ENCODE measurements around the gene GRK5. TPM values are rescaled to one million over a fixed set of nuclear protein-coding genes. Genes with fewer than 3 reads are reported as not detected.

GRK5 gene
- polyA plus RNA-seq, 1 donor from 2014 or later: 34.9 TPM

- H3K4me3 ChIP-seq (ENCODE audit: low read length): no peak overlapping the region
- H3K27me3 ChIP-seq (ENCODE audit: insufficient read depth, low read depth, low read length): no peaks in the 10 kb centered on the region
- no peak overlapping the region for H3K9ac ChIP-seq (ENCODE audit: low read length)
- no peaks in the 10 kb centered on the region for H4K20me1 ChIP-seq (ENCODE audit: insufficient read depth)
- H3K4me2 ChIP-seq (ENCODE audit: low read length): no peak overlapping the region
- no peaks in the 10 kb centered on the region for H3K36me3 ChIP-seq (ENCODE audit: insufficient read depth, low read length)
- H3K79me2 ChIP-seq (replicated peaks; ENCODE audit: insufficient read depth, low read length): no peaks in the 10 kb centered on the region
- H3K9me3 ChIP-seq (ENCODE audit: low read length): no peaks in the 10 kb centered on the region
- H3F3A ChIP-seq (ENCODE audit: insufficient read depth, low read length, poor library complexity, severe bottlenecking): no peaks in the 10 kb centered on the region
- H3K9me2 ChIP-seq (ENCODE audit: insufficient read depth, low read length): no peaks in the 10 kb centered on the region
- no peak overlapping the region for H3K27ac ChIP-seq (ENCODE audit: low read length)
- TF ChIP-seq EP300 (conservative IDR thresholded peaks at IDR 0.05; ENCODE audit: poor library complexity, severe bottlenecking) (no peak), SMC3 (conservative IDR thresholded peaks at IDR 0.05; ENCODE audit: poor library complexity) (no peak), POLR2AphosphoS5 (IDR thresholded peaks at IDR 0.05) (no peak), EZH2 (IDR thresholded peaks at IDR 0.05; ENCODE audit: borderline replicate concordance, insufficient read depth, low read length, poor library complexity, severe bottlenecking) (no peak), RAD21 (conservative IDR thresholded peaks at IDR 0.05) (no peak), CTCF (IDR thresholded peaks at IDR 0.05; ENCODE audit: poor library complexity, severe bottlenecking) (no peak), MXI1 (conservative IDR thresholded peaks at IDR 0.05; ENCODE audit: poor library complexity, severe bottlenecking) (no peak), TAF1 (IDR thresholded peaks at IDR 0.05; ENCODE audit: low read depth) (no peak)
- TF ChIP-seq, protein P1, sequence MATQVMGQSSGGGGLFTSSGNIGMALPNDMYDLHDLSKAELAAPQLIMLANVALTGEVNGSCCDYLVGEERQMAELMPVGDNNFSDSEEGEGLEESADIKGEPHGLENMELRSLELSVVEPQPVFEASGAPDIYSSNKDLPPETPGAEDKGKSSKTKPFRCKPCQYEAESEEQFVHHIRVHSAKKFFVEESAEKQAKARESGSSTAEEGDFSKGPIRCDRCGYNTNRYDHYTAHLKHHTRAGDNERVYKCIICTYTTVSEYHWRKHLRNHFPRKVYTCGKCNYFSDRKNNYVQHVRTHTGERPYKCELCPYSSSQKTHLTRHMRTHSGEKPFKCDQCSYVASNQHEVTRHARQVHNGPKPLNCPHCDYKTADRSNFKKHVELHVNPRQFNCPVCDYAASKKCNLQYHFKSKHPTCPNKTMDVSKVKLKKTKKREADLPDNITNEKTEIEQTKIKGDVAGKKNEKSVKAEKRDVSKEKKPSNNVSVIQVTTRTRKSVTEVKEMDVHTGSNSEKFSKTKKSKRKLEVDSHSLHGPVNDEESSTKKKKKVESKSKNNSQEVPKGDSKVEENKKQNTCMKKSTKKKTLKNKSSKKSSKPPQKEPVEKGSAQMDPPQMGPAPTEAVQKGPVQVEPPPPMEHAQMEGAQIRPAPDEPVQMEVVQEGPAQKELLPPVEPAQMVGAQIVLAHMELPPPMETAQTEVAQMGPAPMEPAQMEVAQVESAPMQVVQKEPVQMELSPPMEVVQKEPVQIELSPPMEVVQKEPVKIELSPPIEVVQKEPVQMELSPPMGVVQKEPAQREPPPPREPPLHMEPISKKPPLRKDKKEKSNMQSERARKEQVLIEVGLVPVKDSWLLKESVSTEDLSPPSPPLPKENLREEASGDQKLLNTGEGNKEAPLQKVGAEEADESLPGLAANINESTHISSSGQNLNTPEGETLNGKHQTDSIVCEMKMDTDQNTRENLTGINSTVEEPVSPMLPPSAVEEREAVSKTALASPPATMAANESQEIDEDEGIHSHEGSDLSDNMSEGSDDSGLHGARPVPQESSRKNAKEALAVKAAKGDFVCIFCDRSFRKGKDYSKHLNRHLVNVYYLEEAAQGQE (IDR thresholded peaks at IDR 0.05; ENCODE audit: borderline replicate concordance): no peak
- no peak overlapping the region for H2AFZ ChIP-seq (ENCODE audit: low read depth, low read length)
Observed at GRCh38 chr10:119339109-119339508, 131.7 kb downstream of the GRK5 start.

- no peak for TF ChIP-seq MXI1 (conservative IDR thresholded peaks at IDR 0.05; ENCODE audit: poor library complexity, severe bottlenecking)
- TF ChIP-seq EP300 (conservative IDR thresholded peaks at IDR 0.05; ENCODE audit: poor library complexity, severe bottlenecking): no peak
- TF ChIP-seq SMC3 (conservative IDR thresholded peaks at IDR 0.05; ENCODE audit: poor library complexity): no peak
- no peak for TF ChIP-seq CTCF (IDR thresholded peaks at IDR 0.05; ENCODE audit: poor library complexity, severe bottlenecking)
- no peak for TF ChIP-seq TAF1 (IDR thresholded peaks at IDR 0.05; ENCODE audit: low read depth)
- TF ChIP-seq, protein P1 (IDR thresholded peaks at IDR 0.05; ENCODE audit: borderline replicate concordance): no peak
- TF ChIP-seq POLR2AphosphoS5 (IDR thresholded peaks at IDR 0.05): no peak
- no peak for TF ChIP-seq RAD21 (conservative IDR thresholded peaks at IDR 0.05)
- TF ChIP-seq EZH2 (IDR thresholded peaks at IDR 0.05; ENCODE audit: borderline replicate concordance, insufficient read depth, low read length, poor library complexity, severe bottlenecking): no peak
- H3F3A ChIP-seq (ENCODE audit: insufficient read depth, low read length, poor library complexity, severe bottlenecking): no peaks in the 10 kb centered on the region
- H3K9me2 ChIP-seq (ENCODE audit: insufficient read depth, low read length): no peaks in the 10 kb centered on the region
- H3K4me3 ChIP-seq (ENCODE audit: low read length): no peak overlapping the region
- no peak overlapping the region for H3K9ac ChIP-seq (ENCODE audit: low read length)
- no peaks in the 10 kb centered on the region for H3K79me2 ChIP-seq (replicated peaks; ENCODE audit: insufficient read depth, low read length)
- H3K27ac ChIP-seq (ENCODE audit: low read length): no peak overlapping the region
- H2AFZ ChIP-seq (ENCODE audit: low read depth, low read length): no peak overlapping the region
- H3K9me3 ChIP-seq (ENCODE audit: low read length): no peaks in the 10 kb centered on the region
- no peaks in the 10 kb centered on the region for H3K27me3 ChIP-seq (ENCODE audit: insufficient read depth, low read depth, low read length)
- H4K20me1 ChIP-seq (ENCODE audit: insufficient read depth): no peaks in the 10 kb centered on the region
- H3K36me3 ChIP-seq (ENCODE audit: insufficient read depth, low read length): no peaks in the 10 kb centered on the region
- no peak overlapping the region for H3K4me2 ChIP-seq (ENCODE audit: low read length)
Observed at GRCh38 chr10:119340893-119341458, 133.6 kb downstream of the GRK5 start.
